Panc1 (cell line): ENCODE data around the gene AAMP.

Source experiments
- CTCF ChIP-seq: fragments of 450-650 bp; IDR thresholded peaks from 2 replicates; pipeline ENCODE4 v1.5.1; 2017; ENCODE audit warnings: mild to moderate bottlenecking
- REST ChIP-seq, 2 experiments: IDR thresholded peaks; 2 replicates each; pipeline ENCODE4 v1.6.1; 2011 to 2012; ENCODE audit warnings: low read depth in 2 of 2, control low read depth in 1 of 2, low read length in 1 of 2, mild to moderate bottlenecking in 1 of 2, moderate library complexity in 1 of 2; ENCODE audit not compliant: insufficient read depth in 1 of 2

- TF ChIP-seq CTCF, result no peak
- no peak for TF ChIP-seq REST (IDR thresholded peaks at IDR 0.05; ENCODE audit: insufficient read depth in 1 of 2, low read depth in 2 of 2, low read length in 1 of 2)
These were observed 25.1 kb upstream of the AAMP start for GRCh38 chr2:218295029-218295428.
